OCI-LY3 (cell line): ENCODE data around the gene KIAA1671.

Experiments used
- H2AFZ ChIP-seq: fragments of 200-600, 300-600 bp; shearing (Covaris generic); 2 replicates; pipeline ENCODE4 v1.6.0; 2014; ENCODE audit warnings: antibody characterized with exemption, low read depth, low read length
- H3K27ac ChIP-seq: fragments of 200-600, 300-600 bp; sonication (generic); 2 replicates; pipeline ENCODE4 v1.5.1; 2014; ENCODE audit warnings: mild to moderate bottlenecking, low read length, moderate library complexity, mixed read lengths
- H3K27me3 ChIP-seq: fragments of 200-600, 300-600 bp; sonication (generic); 2 replicates; pipeline ENCODE4 v1.6.1; 2014; ENCODE audit warnings: low read depth, low read length, mixed read lengths
- H3K36me3 ChIP-seq: fragments of 200-600, 300-600 bp; sonication (generic); replicated peaks from 2 replicates; pipeline ENCODE3; 2014; ENCODE audit warnings: low read depth, low read length, mixed read lengths
- H3K4me1 ChIP-seq: fragments of 300-600, 200-600 bp; sonication (generic); 2 replicates; pipeline ENCODE4 v1.6.1; 2014; ENCODE audit warnings: low read length, mixed read lengths
- H3K4me2 ChIP-seq: fragments of 200-600, 300-600 bp; sonication (generic); 2 replicates; pipeline ENCODE4 v1.6.1; 2014; ENCODE audit warnings: low read length, mixed read lengths
- H3K4me3 ChIP-seq: fragments of 300-600, 200-600 bp; sonication (generic); 2 replicates; pipeline ENCODE4 v1.5.1; 2014; ENCODE audit warnings: antibody characterized with exemption, mild to moderate bottlenecking, low read length, moderate library complexity
- H3K79me2 ChIP-seq: fragments of 300-600, 200-600 bp; shearing (Covaris generic); 2 replicates; pipeline ENCODE4 v1.6.1; 2014; ENCODE audit warnings: mild to moderate bottlenecking, low read length, mixed read lengths
- H3K9ac ChIP-seq: fragments of 300-600, 200-600 bp; shearing (Covaris generic); 2 replicates; pipeline ENCODE4 v1.6.0; 2014; ENCODE audit warnings: mild to moderate bottlenecking, low read length, moderate library complexity
- H3K9me3 ChIP-seq: fragments of 200-600, 300-600 bp; shearing (Covaris generic); 2 replicates; pipeline ENCODE4 v1.6.1; 2014; ENCODE audit warnings: low read length, mixed read lengths; ENCODE audit not compliant: insufficient read depth
- H4K20me1 ChIP-seq: fragments of 200-600, 300-600 bp; sonication (generic); 2 replicates; pipeline ENCODE4 v1.6.1; 2016; ENCODE audit warnings: low read length, mixed read lengths; ENCODE audit not compliant: insufficient read depth
- EZH2phosphoT487 ChIP-seq: fragments of 200-600 bp; shearing (Covaris generic); IDR thresholded peaks from 2 replicates; pipeline ENCODE4 v1.6.1; 2018; ENCODE audit warnings: antibody characterized with exemption, mixed run types, low read depth
- TF ChIP-seq, protein P1 (sequence below): fragments of 200-600, 300-600 bp; sonication (generic); IDR thresholded peaks from 2 replicates; pipeline ENCODE4 v1.5.1; 2014; ENCODE audit warnings: antibody characterized with exemption, low read length, low read depth

The KIAA1671 gene

DNA sequence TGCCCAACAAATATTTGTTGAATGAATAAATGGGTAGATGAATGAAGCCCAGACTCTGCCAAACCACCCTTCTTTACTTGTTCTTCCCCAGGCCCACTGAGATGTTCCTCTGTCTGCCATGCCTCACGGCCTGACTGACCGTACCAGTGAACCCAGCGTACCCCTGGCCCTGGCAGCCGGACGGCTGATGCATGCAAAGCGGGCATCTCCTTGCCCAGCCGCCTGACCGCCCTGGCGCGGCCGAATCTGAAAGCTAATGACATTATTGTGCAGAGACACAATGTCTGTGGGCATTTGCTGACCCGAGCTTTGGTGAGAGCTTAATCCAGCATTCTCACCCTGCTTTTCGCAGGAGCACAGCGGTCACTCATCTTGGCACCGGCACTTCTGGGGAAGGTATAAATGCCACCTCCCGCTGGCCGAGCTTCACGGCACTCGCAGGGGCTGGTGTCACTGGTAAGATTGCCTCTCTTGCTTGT, 266.7 kb downstream of the KIAA1671 start, which contains the start of gene CRYBB2:
Gene CRYBB2 (plus strand): TSS at position 429 of the 479 bp plus-strand sequence. CDS start 1,791 bp downstream, outside the sequence.
- Histone ChIP-seq H3K36me3 (no peaks in the 10 kb centered on the region), H3K4me2 (no peak within 1 kb of the TSS)
- TF ChIP-seq EZH2phosphoT487 = no peak
- TF ChIP-seq, protein P1, sequence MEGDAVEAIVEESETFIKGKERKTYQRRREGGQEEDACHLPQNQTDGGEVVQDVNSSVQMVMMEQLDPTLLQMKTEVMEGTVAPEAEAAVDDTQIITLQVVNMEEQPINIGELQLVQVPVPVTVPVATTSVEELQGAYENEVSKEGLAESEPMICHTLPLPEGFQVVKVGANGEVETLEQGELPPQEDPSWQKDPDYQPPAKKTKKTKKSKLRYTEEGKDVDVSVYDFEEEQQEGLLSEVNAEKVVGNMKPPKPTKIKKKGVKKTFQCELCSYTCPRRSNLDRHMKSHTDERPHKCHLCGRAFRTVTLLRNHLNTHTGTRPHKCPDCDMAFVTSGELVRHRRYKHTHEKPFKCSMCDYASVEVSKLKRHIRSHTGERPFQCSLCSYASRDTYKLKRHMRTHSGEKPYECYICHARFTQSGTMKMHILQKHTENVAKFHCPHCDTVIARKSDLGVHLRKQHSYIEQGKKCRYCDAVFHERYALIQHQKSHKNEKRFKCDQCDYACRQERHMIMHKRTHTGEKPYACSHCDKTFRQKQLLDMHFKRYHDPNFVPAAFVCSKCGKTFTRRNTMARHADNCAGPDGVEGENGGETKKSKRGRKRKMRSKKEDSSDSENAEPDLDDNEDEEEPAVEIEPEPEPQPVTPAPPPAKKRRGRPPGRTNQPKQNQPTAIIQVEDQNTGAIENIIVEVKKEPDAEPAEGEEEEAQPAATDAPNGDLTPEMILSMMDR = no peak

DNA sequence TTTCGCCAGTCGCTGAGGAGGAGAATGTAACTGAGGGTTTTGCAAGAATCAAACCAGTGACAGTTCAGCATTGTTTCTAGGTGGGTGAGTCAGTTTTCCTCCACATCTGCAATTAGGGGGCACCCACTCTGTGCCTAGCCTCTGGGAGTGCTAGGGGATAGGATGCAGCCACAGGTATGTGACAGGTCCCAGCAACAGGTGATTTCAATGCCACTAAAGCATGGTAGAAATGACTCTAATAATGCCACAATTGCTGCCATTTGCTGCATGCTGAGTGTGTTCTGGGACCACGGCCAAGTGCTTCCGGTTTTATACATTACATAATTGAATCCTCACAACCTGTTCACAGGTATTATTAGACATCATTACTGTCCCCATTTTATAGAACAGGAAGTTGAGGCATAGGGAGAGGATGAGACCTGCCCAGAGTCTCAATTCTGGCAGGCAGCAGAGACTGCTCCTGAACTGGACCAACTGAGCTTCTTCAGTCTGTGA, 267.5 kb downstream of the KIAA1671 start:
- H3K27me3 ChIP-seq = peaks cover 48% of the 10 kb centered on the region
- no peaks in the 10 kb centered on the region for H4K20me1 ChIP-seq
- H3K9ac ChIP-seq = no peak overlapping the region
- H3K79me2 ChIP-seq = no peaks in the 10 kb centered on the region
- no peaks in the 10 kb centered on the region for H3K36me3 ChIP-seq
- H3K4me2 ChIP-seq = no peak overlapping the region
- no peak overlapping the region for H3K4me3 ChIP-seq
- H2AFZ ChIP-seq = no peak overlapping the region
- H3K27ac ChIP-seq = no peak overlapping the region
- no peaks in the 10 kb centered on the region for H3K4me1 ChIP-seq
- TF ChIP-seq, protein P1 = no peak
- H3K9me3 ChIP-seq = no peaks in the 10 kb centered on the region

More for the DNA sequence above, 266.7 kb downstream of the KIAA1671 start, which contains the start of gene CRYBB2:
- no peak within 1 kb of the TSS for H2AFZ ChIP-seq
- H3K27me3 ChIP-seq = peaks cover 43% of the 10 kb centered on the region
- H3K4me1 ChIP-seq = no peaks in the 10 kb centered on the region
- H3K9ac ChIP-seq = no peak within 1 kb of the TSS
- H4K20me1 ChIP-seq = no peaks in the 10 kb centered on the region
- no peak within 1 kb of the TSS for H3K4me3 ChIP-seq
- no peaks in the 10 kb centered on the region for H3K9me3 ChIP-seq
- H3K27ac ChIP-seq = no peak within 1 kb of the TSS
- no peaks in the 10 kb centered on the region for H3K79me2 ChIP-seq

DNA sequence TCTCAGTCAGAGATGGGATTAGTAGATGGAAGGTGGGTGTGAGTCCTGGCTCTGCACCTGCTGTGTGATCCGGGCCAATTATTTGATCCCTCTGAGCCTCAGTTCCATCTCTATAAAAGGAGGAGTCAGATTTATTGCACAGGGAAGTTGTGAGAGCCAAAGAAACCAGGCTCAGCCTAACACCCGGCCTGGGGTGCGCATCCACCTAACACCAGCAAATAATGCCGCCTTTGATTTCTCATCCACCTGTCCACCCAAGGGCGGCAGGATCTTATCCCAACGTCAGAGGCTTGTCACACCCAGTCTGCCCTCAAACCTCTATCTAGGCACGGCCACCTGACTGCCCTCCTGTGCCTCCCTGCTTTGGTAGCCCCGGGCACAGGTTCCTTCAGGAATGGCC, 269.3 kb downstream of the KIAA1671 start:
- H3K27me3 ChIP-seq = peaks cover 57% of the 10 kb centered on the region
- H3K36me3 ChIP-seq = no peaks in the 10 kb centered on the region
- no peak overlapping the region for H3K4me3 ChIP-seq
- no peaks in the 10 kb centered on the region for H4K20me1 ChIP-seq
- H3K79me2 ChIP-seq = no peaks in the 10 kb centered on the region
- H3K9ac ChIP-seq = no peak overlapping the region
- no peak for TF ChIP-seq EZH2phosphoT487
- TF ChIP-seq, protein P1 = no peak
- no peak overlapping the region for H2AFZ ChIP-seq
- no peaks in the 10 kb centered on the region for H3K9me3 ChIP-seq
- no peaks in the 10 kb centered on the region for H3K4me1 ChIP-seq
- no peak overlapping the region for H3K27ac ChIP-seq
- no peak overlapping the region for H3K4me2 ChIP-seq

DNA sequence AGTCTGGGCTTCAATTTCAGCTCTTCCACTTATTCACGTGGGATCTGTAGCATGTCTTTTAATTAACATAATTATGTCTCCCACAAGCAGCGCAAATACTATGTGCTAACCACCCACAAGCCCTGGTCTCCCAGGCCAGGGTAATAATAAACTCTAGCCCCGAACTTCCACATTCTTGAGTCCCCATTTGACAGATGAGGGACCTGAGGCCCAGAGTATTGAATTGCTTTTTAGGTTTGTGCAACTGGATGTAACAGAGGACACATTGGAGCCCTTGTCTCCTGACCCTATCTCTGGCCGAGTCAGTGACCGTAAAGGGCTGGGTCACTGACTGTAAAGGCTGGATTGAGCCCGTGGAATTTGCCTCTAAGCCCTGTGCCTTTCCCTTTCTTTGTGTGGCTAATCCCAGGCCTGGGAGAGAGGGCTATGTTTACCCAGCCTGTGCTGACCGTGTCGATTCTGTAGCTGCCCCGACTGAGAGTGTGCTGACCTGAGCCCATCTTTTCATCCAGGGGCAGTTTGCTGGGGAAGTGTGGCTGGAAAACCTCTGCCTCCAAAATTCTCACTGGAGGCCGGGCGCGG, 270.8 kb downstream of the KIAA1671 start:
- Histone ChIP-seq H2AFZ (no peak overlapping the region), H3K4me2 (no peak overlapping the region), H3K9me3 (no peaks in the 10 kb centered on the region), H3K4me3 (no peak overlapping the region), H3K27ac (no peak overlapping the region), H3K27me3 (peaks cover 58% of the 10 kb centered on the region), H3K4me1 (no peaks in the 10 kb centered on the region), H3K36me3 (no peaks in the 10 kb centered on the region), H4K20me1 (no peaks in the 10 kb centered on the region), H3K9ac (no peak overlapping the region), H3K79me2 (no peaks in the 10 kb centered on the region)
- TF ChIP-seq, protein P1 = no peak
- TF ChIP-seq EZH2phosphoT487 = no peak
